CD14-positive monocyte (primary cell): ENCODE measurements around the gene SLC43A3. TPM values are rescaled to one million over a fixed set of nuclear protein-coding genes. Genes with fewer than 3 reads are reported as not detected.

ENCODE experiments used
- DNase-seq, 3 donors: peaks; one replicate each; pipeline ENCODE4 v3.0.0-alpha.2; 2011 to 2022
- H2AFZ ChIP-seq: 2 replicates; pipeline ENCODE4 v1.6.0; 2012; ENCODE audit warnings: mild to moderate bottlenecking, low read depth, low read length, inconsistent platforms; ENCODE audit not compliant: insufficient read depth, poor library complexity, severe bottlenecking
- H3K27ac ChIP-seq, 2 donors: 1 replicate in 1 of 2; 2 replicates in 1 of 2; pipeline ENCODE4 v1.5.1; 2012 to 2013; ENCODE audit warnings: low read length in 2 of 2, control low read depth in 1 of 2, inconsistent platforms in 1 of 2, low read depth in 1 of 2, mild to moderate bottlenecking in 1 of 2
- H3K27me3 ChIP-seq, 2 donors: one replicate each; pipeline versions ENCODE4 v1.6.0 to v1.6.1; 2011 to 2013; ENCODE audit warnings: low read length in 2 of 2; ENCODE audit not compliant: control insufficient read depth in 2 of 2, insufficient read depth in 2 of 2
- H3K36me3 ChIP-seq, 2 donors: replicated peaks in 1 of 2; 1 replicate in 1 of 2; 2 replicates in 1 of 2; pipeline versions ENCODE4 v1.5.1 to v1.6.1; 2012 to 2013; ENCODE audit warnings: low read length in 2 of 2, control low read depth in 1 of 2, inconsistent platforms in 1 of 2, mild to moderate bottlenecking in 1 of 2; ENCODE audit not compliant: insufficient read depth in 2 of 2, control insufficient read depth in 1 of 2
- H3K4me1 ChIP-seq, 2 donors: 1 replicate in 1 of 2; 2 replicates in 1 of 2; pipeline versions ENCODE4 v1.5.1 to v1.6.1; 2012 to 2013; ENCODE audit warnings: low read length in 2 of 2, control low read depth in 1 of 2, inconsistent platforms in 1 of 2, mild to moderate bottlenecking in 1 of 2, moderate library complexity in 1 of 2; ENCODE audit not compliant: insufficient read depth in 2 of 2, control insufficient read depth in 1 of 2
- H3K4me2 ChIP-seq: replicated peaks from 2 replicates; pipeline ENCODE3; 2012; ENCODE audit warnings: low read length, moderate library complexity, mild to moderate bottlenecking; ENCODE audit not compliant: poor library complexity, severe bottlenecking; ENCODE audit errors: extremely low read depth
- H3K4me3 ChIP-seq, 3 experiments: fragments of 200-600 bp in 1 of 3; sonication (generic) in 1 of 3; replicated peaks in 1 of 3; 1 replicate in 2 of 3; 2 replicates in 1 of 3; pipeline ENCODE4 v1.5.1; 2011 to 2013; ENCODE audit warnings: low read length in 3 of 3, mild to moderate bottlenecking in 3 of 3, control low read depth in 2 of 3, low read depth in 2 of 3, inconsistent platforms in 1 of 3, moderate library complexity in 1 of 3
- H3K79me2 ChIP-seq: 2 replicates; pipeline ENCODE4 v1.6.0; 2012; ENCODE audit warnings: mild to moderate bottlenecking, control low read depth, inconsistent platforms, low read length, moderate library complexity; ENCODE audit not compliant: insufficient read depth
- H3K9ac ChIP-seq: 2 replicates; pipeline ENCODE4 v1.6.0; 2017; ENCODE audit warnings: low read length, mild to moderate bottlenecking; ENCODE audit not compliant: insufficient read depth, poor library complexity, severe bottlenecking
- H3K9me3 ChIP-seq, 2 donors: replicated peaks in 1 of 2; 1 replicate in 1 of 2; 2 replicates in 1 of 2; pipeline versions ENCODE4 v1.5.1 to v1.6.1; 2012 to 2013; ENCODE audit warnings: low read length in 2 of 2, control low read depth in 1 of 2; ENCODE audit not compliant: control insufficient read depth in 1 of 2, insufficient read depth in 1 of 2
- H4K20me1 ChIP-seq: 2 replicates; pipeline ENCODE4 v1.6.0; 2012; ENCODE audit warnings: mild to moderate bottlenecking, low read length, control low read depth, moderate library complexity; ENCODE audit not compliant: insufficient read depth
- H3K27ac Mint-ChIP-seq, 7 donors: one replicate each; pipeline ENCODE4 v1.8.0; 2020; ENCODE audit warnings: mild to moderate bottlenecking in 7 of 7, mixed read lengths in 7 of 7, moderate library complexity in 6 of 7, inconsistent platforms in 2 of 7
- H3K27me3 Mint-ChIP-seq, 3 donors: one replicate each; pipeline ENCODE4 v1.8.0; 2021 to 2022; ENCODE audit warnings: low read depth in 3 of 3, mild to moderate bottlenecking in 3 of 3, mixed read lengths in 3 of 3, moderate library complexity in 3 of 3, inconsistent platforms in 1 of 3
- H3K36me3 Mint-ChIP-seq, 2 donors: one replicate each; pipeline ENCODE4 v1.8.0; 2020; ENCODE audit warnings: mixed read lengths in 2 of 2, inconsistent platforms in 1 of 2, mild to moderate bottlenecking in 1 of 2
- H3K4me1 Mint-ChIP-seq: one replicate; pipeline ENCODE4 v1.8.0; 2020; ENCODE audit warnings: mild to moderate bottlenecking, mixed read lengths
- H3K4me3 Mint-ChIP-seq, 2 donors: one replicate each; pipeline ENCODE4 v1.8.0; 2020; ENCODE audit warnings: mild to moderate bottlenecking in 2 of 2, mixed read lengths in 2 of 2, moderate library complexity in 1 of 2
- H3K9me3 Mint-ChIP-seq, 7 donors: one replicate each; pipeline ENCODE4 v1.8.0; 2020 to 2022; ENCODE audit warnings: mixed read lengths in 7 of 7, mild to moderate bottlenecking in 6 of 7, moderate library complexity in 6 of 7, inconsistent platforms in 2 of 7
- WGBS: methylation state at CpG from one replicate; pipeline ENCODE4 v1.1.5; 2013; ENCODE audit warnings: missing lambda C conversion rate; ENCODE audit not compliant: insufficient coverage; 5-methylcytosine and 5-hydroxymethylcytosine counted together
- intact Hi-C, 2 donors: fragments of 100-400 bp; cut with micrococcal nuclease; formaldehyde crosslinking; loops; one replicate each; pipeline versions ENCODE4 v1.15.0 to v1.15.1; 2023
- polyA plus RNA-seq, 3 donors: library from polyadenylated mRNA; depleted of rRNA in 1 of 3; unstranded in 2 of 3; stranded (reverse) in 1 of 3; fragments of 300-500 nt in 2 of 3; fragments of >200 nt in 1 of 3; fragmentation: Illumina TruSeq in 2 of 3; gene quantifications; 1 replicate in 2 of 3; 2 replicates in 1 of 3; pipeline ENCODE4 v1.2.3, GENCODE V29; 2012 to 2021
- TF ChIP-seq, protein P1 (sequence below): fragments of 200-600 bp; IDR thresholded peaks from one replicate; pipeline ENCODE4 v1.8.0; 2022; ENCODE audit warnings: antibody characterized with exemption, mild to moderate bottlenecking

Gene SLC43A3
- polyA plus RNA-seq, 3 donors, result 82.4 to 116 (median 109) TPM

DNA sequence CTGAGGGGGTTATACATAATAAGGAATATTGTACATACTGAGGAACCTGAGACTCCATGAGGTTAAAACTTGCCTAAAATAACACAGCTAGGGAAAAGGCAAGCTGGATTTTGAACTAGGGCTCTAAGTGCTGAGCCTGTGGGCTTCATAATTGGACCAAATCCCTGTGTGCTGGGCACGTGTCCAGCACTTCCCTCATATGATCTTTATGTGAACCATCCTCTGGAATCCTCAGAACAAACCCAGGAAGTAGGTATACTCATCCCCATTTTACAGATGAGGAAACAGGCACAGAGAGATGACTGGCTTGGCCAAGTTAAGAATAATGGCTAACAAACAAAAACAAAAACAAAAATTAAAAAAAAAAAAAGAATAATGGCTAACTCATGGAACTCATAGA lies 48.3 kb upstream of the SLC43A3 start:
- Histone ChIP-seq H2AFZ (no peak overlapping the region), H3K27ac (no peak overlapping the region), H3K4me3 (peak overlapping the region in 1 of 3 experiments; percentile 2), H3K36me3 (no peaks in the 10 kb centered on the region), H3K27me3 (no peaks in the 10 kb centered on the region), H4K20me1 (no peaks in the 10 kb centered on the region), H3K9me3 (no peaks in the 10 kb centered on the region), H3K4me1 (peaks cover 42 to 47% of the 10 kb centered on the region in 2 donors), H3K9ac (no peak overlapping the region), H3K4me2 (no peak overlapping the region), H3K79me2 (peaks cover 7% of the 10 kb centered on the region)
- Mint-ChIP-seq H3K27ac (no peak overlapping the region), H3K27me3 (peaks cover 10 to 21% (median 17%) of the 10 kb centered on the region in 3 donors), H3K9me3 (peaks cover 0 to 3% (median 0%) of the 10 kb centered on the region in 7 donors), H3K4me1 (peaks cover 43% of the 10 kb centered on the region), H3K36me3 (peaks cover 0 to 4% of the 10 kb centered on the region in 2 donors), H3K4me3 (no peak overlapping the region)
- DNase-seq, result no peak
- intact Hi-C loops, result loop anchor here in 1 of 2 donors (5.0 kb wide), 1 partner anchor 42 kb away; the partner anchor contains the start of gene SLC43A1
- no CpG with 5 or more reads among the region's 1 CpG for WGBS
- TF ChIP-seq, protein P1, sequence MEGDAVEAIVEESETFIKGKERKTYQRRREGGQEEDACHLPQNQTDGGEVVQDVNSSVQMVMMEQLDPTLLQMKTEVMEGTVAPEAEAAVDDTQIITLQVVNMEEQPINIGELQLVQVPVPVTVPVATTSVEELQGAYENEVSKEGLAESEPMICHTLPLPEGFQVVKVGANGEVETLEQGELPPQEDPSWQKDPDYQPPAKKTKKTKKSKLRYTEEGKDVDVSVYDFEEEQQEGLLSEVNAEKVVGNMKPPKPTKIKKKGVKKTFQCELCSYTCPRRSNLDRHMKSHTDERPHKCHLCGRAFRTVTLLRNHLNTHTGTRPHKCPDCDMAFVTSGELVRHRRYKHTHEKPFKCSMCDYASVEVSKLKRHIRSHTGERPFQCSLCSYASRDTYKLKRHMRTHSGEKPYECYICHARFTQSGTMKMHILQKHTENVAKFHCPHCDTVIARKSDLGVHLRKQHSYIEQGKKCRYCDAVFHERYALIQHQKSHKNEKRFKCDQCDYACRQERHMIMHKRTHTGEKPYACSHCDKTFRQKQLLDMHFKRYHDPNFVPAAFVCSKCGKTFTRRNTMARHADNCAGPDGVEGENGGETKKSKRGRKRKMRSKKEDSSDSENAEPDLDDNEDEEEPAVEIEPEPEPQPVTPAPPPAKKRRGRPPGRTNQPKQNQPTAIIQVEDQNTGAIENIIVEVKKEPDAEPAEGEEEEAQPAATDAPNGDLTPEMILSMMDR, result no peak

DNA sequence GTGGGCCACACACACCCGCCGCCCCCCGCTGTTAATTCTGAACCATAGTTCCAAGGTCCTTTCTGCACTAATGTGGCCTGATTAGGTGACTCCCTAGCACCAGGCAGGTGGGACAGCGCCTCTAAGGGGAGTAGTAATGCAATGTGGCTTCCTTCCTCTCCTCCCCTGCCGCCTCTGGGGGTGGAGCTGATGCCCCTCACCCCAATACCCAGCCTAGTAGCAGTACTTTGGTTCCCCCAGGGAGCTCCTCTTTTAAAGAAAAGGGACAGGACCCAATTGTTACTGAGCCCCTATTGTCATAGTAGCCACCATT lies 47.8 kb upstream of the SLC43A3 start:
- Histone ChIP-seq H3K27me3 (no peaks in the 10 kb centered on the region), H3K9ac (no peak overlapping the region), H3K4me2 (peak overlapping the region; percentile 59), H3K36me3 (no peaks in the 10 kb centered on the region), H3K4me3 (peak overlapping the region in 1 of 3 experiments; percentile 2), H3K4me1 (peaks cover 42 to 47% of the 10 kb centered on the region in 2 donors), H3K27ac (no peak overlapping the region), H4K20me1 (no peaks in the 10 kb centered on the region), H3K9me3 (no peaks in the 10 kb centered on the region), H3K79me2 (peaks cover 7% of the 10 kb centered on the region), H2AFZ (peak overlapping the region; percentile 69)
- H3K4me1 Mint-ChIP-seq, result peaks cover 42% of the 10 kb centered on the region
- intact Hi-C loops, result loop anchor here in 1 of 2 donors (5.0 kb wide), 1 partner anchor 43 kb away; the partner anchor contains the start of gene SLC43A1
- peaks cover 10 to 20% (median 17%) of the 10 kb centered on the region in 3 donors for H3K27me3 Mint-ChIP-seq
- DNase-seq, result no peak
- no peak overlapping the region for H3K27ac Mint-ChIP-seq
- 64% methylated on average over 2 of the region's 5 CpGs for WGBS
- peaks cover 0 to 6% of the 10 kb centered on the region in 2 donors for H3K36me3 Mint-ChIP-seq
- no peak overlapping the region for H3K4me3 Mint-ChIP-seq
- H3K9me3 Mint-ChIP-seq, result peaks cover 0 to 1% (median 0%) of the 10 kb centered on the region in 7 donors
- TF ChIP-seq, protein P1, result no peak
